ENCODE data around the gene SLC12A8.

The SLC12A8 gene, protein sequence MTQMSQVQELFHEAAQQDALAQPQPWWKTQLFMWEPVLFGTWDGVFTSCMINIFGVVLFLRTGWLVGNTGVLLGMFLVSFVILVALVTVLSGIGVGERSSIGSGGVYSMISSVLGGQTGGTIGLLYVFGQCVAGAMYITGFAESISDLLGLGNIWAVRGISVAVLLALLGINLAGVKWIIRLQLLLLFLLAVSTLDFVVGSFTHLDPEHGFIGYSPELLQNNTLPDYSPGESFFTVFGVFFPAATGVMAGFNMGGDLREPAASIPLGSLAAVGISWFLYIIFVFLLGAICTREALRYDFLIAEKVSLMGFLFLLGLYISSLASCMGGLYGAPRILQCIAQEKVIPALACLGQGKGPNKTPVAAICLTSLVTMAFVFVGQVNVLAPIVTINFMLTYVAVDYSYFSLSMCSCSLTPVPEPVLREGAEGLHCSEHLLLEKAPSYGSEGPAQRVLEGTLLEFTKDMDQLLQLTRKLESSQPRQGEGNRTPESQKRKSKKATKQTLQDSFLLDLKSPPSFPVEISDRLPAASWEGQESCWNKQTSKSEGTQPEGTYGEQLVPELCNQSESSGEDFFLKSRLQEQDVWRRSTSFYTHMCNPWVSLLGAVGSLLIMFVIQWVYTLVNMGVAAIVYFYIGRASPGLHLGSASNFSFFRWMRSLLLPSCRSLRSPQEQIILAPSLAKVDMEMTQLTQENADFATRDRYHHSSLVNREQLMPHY

DNA sequence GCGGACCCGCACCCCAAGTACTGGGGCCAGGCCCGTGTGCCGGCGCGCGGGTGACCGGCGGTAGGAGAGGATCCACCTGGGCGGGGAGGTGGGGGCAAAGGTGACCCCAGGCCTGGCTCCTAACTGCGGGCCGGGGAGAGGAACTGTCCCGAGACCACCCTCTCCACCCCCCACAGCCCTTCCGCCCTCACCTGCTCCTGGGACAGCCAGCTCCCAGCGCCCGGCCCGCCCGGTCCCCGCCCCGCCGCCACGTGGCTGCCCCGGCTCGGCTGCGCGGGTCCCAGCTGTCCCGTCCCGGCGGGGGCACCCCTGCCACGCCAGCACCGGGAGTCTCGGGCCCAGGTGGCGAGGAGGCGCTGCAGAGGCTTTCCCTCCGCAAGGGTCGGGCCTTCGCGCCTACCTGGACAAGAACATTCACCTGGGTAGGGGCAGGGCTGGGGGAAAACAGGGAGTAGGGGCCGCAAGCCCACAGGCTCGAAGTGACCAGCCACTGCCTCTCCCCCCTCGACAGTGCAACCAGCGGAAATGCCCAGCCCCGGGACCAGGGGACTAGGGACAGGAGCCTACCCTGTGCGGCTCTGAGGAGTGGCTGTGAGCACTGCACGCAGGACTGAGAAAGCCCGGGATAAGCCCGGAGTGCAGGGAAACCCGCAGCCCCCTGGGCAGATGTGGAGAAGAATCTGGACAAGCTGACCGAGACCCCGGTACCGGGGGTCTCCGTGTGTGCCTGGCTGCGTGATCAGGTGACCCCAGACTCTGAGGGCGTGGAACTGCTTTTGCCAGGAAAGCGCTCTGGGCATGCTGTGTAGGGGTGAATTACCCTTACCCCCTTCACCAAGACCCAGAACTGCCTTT is at the start of gene SLC12A8:
Gene SLC12A8, minus strand, starts transcription at position 240 of the 855 bp plus-strand sequence. CDS start 1,399 bp downstream, outside the sequence.
- DNase-seq = peak; percentile 67

DNA sequence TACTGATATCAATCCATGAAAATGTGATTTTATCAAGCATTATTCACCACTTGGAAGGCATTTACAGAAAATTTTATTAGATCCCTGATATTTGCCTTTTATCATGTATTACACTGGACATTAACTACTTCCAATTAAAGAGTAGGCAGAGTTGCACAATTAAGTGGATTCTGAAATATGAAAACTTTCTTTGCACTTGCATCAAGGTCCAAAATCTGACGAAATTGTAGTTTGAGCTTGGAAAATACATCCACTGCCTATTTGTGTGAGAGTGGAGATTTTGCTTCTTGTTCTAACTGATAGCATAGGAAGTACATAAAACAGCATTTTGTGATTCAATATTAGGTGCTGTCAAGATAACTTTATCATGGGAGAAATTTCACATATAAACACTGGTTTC is 49.6 kb upstream of the SLC12A8 start:
- no peak for DNase-seq

DNA sequence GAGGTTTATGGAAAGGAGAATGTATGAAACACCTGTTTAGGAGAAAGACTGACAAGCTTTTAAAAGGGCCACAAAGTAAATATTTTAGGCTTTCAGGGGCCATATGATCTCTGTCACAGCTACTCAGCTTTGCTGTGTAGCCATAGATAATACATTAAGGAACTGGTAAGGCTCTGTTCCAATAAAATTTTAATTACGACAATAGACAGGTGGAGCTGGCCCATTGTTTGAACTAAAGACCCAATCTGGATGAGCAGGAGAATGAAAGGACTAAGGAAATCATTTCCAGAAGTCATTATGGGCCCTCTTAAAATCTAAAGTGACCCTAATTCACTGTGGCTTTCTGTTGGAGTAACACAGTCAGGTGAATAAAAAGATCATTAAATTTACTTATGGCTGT is 48.5 kb upstream of the SLC12A8 start:
- peak; percentile 59 for DNase-seq

DNA sequence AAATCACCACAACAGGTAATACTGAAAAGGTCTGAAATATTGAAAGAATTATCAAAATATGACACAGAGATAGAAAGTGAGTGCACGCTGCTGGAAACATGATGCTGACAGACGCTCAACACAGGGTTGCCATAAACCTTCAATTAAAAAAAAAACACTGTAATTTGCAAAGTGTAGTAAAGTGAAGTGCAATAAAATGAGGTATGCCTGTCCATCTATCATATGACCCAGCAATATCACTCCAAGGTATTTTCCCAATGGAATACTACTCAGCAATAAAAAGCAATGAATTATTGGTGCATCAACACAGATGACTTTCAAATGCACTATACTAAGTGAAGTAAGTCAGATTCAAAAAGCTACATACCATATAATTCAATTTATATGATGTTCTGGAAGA is 47.6 kb upstream of the SLC12A8 start:
- no peak for DNase-seq

DNA sequence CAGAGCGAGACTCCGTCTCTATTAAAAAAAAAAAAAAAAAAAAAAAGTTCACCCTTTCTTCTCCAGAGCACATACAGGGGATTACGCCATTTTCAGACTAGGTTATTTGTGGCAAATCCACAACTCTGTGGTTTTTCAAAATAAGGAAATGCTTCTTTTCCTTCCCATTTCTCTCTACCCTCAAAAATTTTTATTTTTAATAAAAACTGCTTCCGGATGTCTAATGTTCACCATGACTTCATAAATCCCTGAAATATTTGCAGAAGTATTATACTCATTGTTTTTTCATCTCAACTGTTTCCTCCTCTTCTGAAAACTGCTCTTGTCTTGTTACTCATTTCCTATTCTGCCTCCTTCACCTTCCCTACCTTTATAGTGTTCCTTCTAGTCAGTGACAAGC is 45.0 kb upstream of the SLC12A8 start:
- no peak for DNase-seq

DNA sequence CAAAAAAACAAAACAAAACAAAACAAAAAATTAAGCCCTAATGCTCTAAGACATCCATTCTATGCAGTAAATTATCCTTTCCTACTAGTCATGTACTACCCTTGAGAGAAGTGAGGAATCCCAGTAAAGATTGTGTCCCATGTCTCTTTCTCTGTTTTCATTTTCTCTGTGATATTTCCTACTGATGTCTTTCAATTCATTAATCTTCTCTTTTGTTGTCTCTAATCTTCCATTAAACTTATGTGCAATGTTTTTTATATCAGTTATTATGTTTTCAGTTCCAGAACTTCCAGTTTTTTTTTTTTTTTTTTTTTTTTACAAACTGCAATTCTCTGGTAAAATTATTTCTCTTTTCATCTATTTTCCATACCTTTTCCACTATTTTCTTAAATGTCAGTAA is 44.1 kb upstream of the SLC12A8 start:
- DNase-seq = no peak

DNA sequence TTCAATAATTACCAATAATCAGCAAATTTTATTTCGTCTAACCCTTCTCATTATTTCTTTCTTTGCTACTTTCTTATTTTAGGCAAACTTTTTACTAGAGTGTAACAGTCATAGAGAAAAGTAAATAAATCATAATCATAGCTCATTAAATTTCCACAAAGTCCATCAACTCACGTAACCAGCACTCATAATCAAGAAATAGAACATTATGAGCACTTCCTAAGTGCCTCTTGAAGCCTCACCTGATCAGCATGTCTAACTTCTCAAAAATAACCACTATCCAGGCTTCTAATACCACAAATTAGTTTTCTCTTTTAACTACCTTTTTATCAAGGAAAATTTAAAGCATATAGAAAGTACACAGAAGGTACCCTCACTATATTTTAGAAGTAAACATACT is 38.4 kb upstream of the SLC12A8 start:
- no peak for DNase-seq

DNA sequence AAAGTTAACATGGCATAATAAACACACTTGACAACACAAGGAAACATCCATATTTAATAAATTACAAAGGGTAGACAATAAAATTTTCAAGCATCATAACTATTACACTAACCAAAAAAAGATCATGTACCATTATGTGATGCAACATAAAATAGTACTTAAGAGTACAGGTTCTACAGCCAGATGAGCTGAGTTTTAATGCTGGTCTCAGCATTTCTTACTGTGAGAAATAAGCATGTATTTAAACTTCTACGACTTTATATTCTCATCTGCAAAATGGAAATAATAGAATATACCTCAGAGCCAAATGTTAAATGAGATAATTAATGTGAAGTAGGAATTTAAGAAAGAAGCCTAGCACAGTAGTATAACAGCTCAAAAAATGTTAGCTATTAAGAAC is 33.7 kb upstream of the SLC12A8 start:
- no peak for DNase-seq

DNA sequence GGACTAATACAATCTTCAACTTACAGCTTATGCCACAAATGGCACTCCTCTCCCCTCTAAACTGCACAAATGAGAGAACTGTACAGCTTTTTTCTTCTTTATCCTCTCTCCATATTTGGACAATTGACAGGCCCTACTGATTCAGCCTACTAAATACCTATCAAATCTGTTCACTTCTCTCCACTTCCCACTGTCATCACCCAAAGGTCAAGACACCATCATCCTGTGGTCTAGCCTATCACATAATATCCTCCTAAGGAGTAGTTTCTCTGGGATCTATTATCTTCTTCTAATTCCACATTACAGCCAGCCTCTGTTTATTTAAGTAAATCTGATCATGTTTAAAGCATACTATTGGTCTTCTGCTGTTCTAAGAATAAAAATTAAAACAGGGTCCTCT is 33.0 kb upstream of the SLC12A8 start:
- DNase-seq = no peak

DNA sequence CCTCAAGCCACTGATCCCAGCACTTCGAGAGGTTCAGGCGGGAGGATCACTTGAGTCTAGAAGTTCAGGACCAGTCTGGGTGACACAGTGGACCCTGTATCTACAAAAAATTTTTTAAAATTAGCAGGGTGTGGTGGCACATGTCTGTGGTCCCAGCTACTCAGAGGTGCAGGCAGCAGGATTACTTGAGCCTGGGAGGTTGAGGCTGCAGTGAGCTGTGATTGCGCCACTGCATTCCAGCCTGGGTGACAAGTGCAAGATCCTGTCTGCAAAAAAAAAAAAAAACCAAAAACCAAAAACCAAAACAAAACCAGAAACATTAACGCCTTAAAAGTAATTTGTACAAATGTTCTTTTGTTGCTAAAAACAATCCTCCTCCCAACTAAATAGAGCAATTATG is 27.9 kb upstream of the SLC12A8 start:
- no peak for DNase-seq

DNA sequence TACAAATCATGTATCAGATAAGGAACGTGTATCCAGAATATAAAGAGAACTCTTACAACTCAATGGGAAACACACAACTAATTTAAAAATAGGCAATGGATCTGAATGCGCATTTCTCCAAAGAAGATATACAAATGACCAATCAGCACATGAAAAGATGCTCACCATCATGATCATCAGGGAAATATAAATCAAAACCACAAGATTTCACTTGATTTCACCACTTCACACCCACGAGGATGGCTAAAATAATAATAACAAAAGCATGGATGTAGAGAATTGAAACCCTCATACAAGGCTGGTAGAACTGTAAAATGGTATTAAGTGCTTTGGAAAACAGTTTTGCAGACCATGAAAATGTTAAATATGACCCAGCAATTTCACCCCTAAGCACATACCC is 26.7 kb upstream of the SLC12A8 start:
- no peak for DNase-seq

DNA sequence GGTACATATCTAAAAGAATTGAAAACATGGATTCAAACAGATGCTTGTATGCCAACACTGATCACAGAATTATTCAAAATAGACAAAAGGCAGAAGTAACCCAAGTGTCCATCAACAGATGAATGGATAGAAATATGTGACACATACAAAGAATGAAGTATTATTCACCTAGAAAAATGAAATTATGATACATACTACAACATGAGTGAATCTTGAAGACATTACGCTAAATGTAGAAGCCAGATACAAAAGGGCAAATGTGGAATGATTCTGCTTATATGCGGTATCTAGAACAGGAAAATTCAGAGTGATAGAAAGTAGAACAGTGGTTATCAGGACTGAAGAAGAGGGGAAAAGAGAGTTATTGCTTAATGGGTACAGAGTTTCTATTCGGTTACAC is 26.2 kb upstream of the SLC12A8 start:
- no peak for DNase-seq

DNA sequence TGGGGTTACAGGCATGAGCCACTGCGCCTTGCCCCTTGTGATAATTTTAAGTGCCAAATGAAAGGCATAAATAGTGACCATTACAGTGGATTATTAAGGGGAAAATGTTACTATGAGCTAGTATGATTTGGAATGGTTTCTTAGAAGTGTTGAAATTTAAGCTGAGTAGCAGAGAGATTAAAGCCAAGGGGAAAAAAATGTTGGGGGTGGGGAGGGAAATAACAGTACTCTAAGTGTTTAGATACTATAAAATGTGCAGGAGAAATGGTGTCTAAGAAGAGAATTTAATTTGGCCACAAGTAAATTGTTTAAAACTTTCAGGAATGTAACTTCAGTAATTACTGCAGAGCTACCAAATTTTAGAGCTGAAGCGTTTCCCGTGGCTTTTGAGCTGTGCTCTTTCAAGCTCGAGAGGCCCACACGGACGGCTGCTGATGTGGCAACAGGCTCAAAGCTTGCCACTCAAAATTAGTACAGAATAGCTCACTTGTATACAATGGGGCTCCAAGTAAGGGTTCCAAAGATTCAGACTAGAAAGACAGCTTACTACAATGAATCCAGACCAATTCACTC is 23.9 kb upstream of the SLC12A8 start:
- DNase-seq = no peak

DNA sequence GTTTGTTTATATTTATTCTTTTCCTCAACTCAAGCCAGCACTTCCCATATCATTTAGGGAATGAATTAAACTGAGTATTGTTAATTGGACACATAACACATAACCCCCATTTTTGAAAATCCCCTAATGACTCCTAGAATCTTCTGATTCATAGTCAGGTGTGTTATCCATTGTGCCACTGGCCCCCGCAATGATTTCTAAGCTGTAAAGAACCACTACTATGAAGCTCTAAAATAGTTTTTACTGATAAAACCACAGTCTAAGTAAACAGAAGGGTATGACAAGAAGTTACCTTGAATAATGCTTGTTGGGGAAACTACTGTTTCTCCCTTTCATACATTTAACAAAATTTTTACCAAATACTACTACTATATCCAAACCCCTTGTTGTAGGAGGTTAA is 22.3 kb upstream of the SLC12A8 start:
- DNase-seq = no peak

DNA sequence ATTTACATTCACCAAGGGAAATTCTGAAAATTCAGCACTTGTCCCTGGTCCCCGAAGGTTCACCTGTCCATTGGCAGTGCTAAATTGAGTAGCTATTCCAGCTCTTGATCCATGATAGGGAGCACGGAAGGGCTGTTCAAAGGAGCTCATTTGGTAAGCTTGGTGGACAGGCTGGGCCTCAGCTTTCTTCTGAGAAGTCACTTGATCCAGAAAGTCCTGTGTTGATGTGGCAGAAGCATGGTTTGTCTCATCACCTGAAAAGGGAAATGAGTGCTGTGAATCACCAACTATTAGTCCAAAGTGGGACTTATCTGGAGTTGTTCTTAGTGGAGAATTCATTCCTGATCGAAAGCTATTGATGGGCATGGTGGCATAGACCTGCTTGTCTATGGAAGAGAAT is 19.9 kb upstream of the SLC12A8 start:
- DNase-seq = no peak

DNA sequence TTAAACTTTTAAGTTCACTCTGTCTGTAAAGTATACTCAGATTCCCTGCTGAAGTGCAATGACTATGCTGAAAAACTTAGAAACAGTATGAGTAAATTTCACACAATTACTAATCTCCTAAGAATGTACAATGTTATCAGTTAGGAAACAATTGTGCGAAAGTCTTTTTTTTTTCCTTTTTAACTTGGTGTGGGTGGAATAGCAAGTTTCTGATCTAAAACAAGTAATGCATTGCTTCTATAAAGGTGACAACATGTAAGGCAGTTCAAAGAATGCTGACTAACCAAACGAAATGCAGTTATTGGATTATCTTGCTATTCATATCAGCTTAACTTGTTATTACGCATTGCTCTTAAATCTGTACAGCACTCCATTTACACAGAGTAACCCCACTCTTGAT is 19.3 kb upstream of the SLC12A8 start:
- DNase-seq = no peak

DNA sequence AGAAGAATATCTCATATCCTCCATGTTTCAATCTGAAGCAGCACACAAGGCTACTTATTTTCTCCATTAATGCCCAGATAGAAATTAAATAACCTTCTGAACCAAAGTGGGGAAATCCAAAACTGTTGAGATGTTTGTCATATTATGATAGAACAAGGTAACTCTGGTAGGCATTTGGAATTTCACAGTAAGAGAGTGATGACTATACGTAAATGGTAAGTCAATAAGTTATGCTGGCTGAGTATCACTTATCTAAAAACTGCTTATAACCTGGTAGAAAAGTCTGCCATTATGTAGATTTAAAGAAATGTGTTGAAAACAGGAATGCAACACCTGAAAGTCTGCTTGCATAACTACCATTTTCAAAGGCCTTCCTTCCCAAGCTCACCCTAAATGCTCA is 17.2 kb upstream of the SLC12A8 start:
- no peak for DNase-seq

DNA sequence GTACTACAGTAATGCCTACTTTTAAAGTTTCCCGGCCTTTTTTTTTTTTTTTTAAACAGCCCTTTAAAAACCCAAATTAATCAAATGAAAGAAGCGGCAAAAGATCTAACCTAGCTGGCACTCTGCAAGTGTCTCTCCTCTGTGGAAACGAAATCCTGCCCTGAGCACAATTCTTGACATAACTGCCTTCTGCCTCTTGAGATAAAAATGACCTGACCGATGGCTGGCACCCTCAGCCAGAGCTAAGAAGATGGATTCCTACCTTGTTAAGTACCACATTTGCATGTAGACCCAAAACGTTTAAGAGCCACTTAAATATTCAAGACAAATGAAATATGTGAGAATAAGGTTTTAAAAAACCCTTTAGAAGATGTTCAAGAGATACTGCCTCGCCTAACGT is 16.6 kb upstream of the SLC12A8 start:
- no peak for DNase-seq

DNA sequence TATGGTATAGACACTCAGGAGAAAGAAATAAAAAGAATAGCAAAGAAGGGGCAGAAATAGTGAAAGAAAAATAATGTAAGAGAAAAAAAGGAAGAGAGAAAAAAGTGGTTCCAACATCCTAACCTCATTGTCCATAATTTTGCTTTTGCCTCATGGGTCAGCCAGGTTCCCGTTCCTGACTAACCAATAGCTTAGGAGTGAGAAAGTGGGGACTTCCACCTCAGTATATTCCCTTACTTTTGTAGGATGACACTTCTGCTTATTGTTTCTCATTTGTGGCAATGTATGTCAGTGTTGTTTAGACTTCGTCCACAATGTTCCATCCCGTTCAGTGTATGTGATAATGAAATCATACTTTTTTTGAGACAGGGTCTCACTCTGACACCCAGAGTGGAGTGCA is 9.3 kb upstream of the SLC12A8 start:
- DNase-seq = no peak

DNA sequence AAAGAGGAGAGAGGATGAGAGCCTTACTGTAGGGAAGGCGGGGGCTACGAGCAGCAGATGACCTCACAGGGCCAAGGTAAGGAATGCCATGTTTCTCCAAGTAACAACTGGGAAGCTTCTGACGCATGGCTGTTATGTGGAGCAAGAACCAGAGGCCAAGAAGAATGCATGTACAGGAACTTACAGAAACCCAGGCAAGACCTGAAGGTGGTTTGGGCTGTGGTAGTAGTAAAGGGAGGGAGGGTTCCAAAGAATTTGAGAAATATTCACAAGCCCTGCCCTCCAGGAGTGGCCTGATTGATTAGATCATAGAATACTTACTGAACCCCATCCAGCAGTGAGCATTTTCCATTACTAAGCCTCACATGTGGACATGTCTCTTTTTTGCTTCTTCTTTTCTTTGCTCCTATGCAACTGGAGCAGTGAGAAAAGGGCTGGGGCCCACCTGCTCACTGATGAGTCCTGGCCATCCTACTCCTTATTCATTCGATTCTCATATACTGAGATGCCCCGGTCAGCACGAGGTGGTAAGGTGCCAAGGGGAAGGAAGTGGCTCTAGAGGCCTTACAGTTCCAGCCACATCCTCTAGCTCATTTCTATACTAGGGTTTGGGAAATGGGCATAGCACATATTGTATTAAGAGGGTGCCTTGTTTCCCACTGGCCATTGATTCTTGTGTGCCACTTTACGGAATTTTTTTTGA is 8.3 kb upstream of the SLC12A8 start:
- no peak for DNase-seq

DNA sequence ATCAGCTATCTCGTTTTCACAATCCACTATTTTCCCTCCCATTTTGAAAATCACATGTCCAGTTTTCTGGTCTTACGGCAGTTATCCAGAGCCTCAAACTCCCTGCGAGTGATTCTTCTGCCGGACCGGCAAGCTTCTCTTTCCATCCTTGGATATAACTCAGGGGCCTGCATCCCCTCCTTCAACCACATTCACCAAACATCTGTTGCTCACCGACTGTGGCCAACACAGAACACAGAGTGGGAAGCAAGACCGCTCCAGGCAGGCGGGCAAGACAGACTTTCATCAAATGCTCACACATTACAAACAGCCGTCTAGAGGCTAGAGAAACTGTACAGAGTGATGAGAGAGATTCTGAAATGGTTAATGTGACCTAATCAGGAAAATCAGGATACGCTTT is 7.6 kb upstream of the SLC12A8 start:
- DNase-seq = no peak

DNA sequence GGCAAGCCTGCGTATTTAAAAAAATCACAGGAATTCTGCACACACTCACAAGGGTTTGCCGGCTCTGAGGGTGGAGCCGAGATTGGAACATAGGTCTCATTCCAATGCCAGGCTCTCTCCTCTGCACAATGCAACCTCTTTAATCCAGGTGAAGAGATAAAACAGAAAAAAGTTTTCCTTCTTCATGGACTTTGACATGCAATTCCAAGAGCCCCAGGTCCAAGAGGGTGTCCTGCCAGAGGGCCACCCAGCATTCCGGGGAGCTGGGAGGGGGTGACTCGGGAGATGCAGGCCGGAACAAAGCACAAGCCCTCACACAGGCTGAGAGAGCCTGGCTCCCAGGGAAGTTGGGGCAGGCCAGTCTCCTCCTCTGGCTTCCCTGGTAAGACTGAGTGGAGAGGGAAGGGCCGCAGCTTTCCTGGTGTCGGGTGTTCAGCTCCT is 6.7 kb upstream of the SLC12A8 start:
- DNase-seq = no peak

DNA sequence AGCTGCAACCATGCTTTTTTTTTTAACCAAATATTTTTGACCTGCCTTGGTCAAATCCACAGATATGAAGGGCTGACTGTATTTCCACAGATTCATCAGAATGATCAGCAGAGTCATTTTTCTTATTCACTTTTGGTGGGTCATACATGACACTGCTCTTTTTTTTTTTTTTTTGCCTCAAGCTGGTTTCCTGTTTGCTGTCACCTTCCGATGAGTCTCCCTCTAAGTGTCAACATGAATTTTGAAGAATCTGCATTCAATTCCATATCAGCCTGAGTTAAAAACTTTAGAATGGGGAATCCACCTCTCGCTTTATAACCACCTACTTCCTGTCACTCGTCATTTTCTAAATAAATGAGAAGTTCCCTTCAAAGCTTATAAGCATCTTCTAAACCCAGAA is 2.2 kb upstream of the SLC12A8 start:
- DNase-seq = no peak

Data from NCI-H146 (cell line).